H1 (cell line): ENCODE results near the gene SPARC. TPM values are rescaled to one million over a fixed set of nuclear protein-coding genes. Genes with fewer than 3 reads are reported as not detected.

Source experiments
- CHD1 ChIP-seq: IDR thresholded peaks from 2 replicates; pipeline ENCODE4 v1.6.1; 2012; ENCODE audit warnings: low read depth, low read length, improper control_type of control experiment
- CTBP2 ChIP-seq: IDR thresholded peaks from 2 replicates; pipeline ENCODE4 v1.7.0; 2011; ENCODE audit warnings: borderline replicate concordance, mild to moderate bottlenecking, moderate library complexity, mixed read lengths, low read length; ENCODE audit not compliant: insufficient read depth, insufficient read length
- EZH2 ChIP-seq: fragments of 200-600 bp; sonication (generic); IDR thresholded peaks from 2 replicates; pipeline ENCODE4 v1.7.1; 2012; ENCODE audit warnings: low read depth, mild to moderate bottlenecking, moderate library complexity, low read length, inconsistent platforms; ENCODE audit not compliant: severe bottlenecking
- GTF2F1 ChIP-seq: IDR thresholded peaks from 2 replicates; pipeline ENCODE4 v1.6.1; 2012; ENCODE audit warnings: low read depth, low read length, improper control_type of control experiment, borderline replicate concordance
- JUN ChIP-seq: IDR thresholded peaks from 2 replicates; pipeline ENCODE4 v1.6.1; 2011; ENCODE audit warnings: low read depth, mild to moderate bottlenecking, improper control_type of control experiment, low read length
- MAFK ChIP-seq: IDR thresholded peaks from 2 replicates; pipeline ENCODE4 v1.6.1; 2012; ENCODE audit warnings: low read depth, mild to moderate bottlenecking, improper control_type of control experiment, low read length
- MAX ChIP-seq: IDR thresholded peaks from 2 replicates; pipeline ENCODE4 v1.6.1; 2012; ENCODE audit warnings: inconsistent platforms
- RAD21 ChIP-seq, 2 experiments: IDR thresholded peaks in 1 of 2; conservative IDR thresholded peaks in 1 of 2; 2 replicates each; pipeline ENCODE4 v1.6.1; 2011; ENCODE audit warnings: low read depth in 2 of 2, low read length in 2 of 2, improper control_type of control experiment in 1 of 2, inconsistent platforms in 1 of 2, mild to moderate bottlenecking in 1 of 2, moderate library complexity in 1 of 2
- RNF2 ChIP-seq: fragments of 200-900, 300-1000 bp; sonication (generic); IDR thresholded peaks from 2 replicates; pipeline ENCODE4 v1.7.1; 2016; ENCODE audit warnings: borderline replicate concordance, low read depth, mild to moderate bottlenecking, antibody characterized with exemption, low read length; ENCODE audit not compliant: poor library complexity, severe bottlenecking; ENCODE audit errors: missing control alignments
- SP2 ChIP-seq: IDR thresholded peaks from 2 replicates; pipeline ENCODE4 v1.6.1; 2012; ENCODE audit warnings: mild to moderate bottlenecking, low read length, inconsistent platforms
- polyA plus RNA-seq, 7 experiments: library from polyadenylated mRNA; depleted of rRNA in 3 of 7; stranded (reverse) in 5 of 7; unstranded in 2 of 7; fragments of >200 nt in 5 of 7; fragments of 200-250 nt in 2 of 7; gene quantifications; 1 replicate in 5 of 7; 2 replicates in 1 of 7; 4 replicates in 1 of 7; pipeline versions ENCODE4 v1.2.1 to v1.2.3, GENCODE V29; 2011 to 2013; ENCODE audit warnings: missing spikeins in 2 of 7, mixed read lengths in 2 of 7
- total RNA-seq: library from RNA; stranded (reverse); fragmentation: NEBNext Ultra II Directional; extraction: Animal tissue kit (Norgen Biotek cat#: 25700); gene quantifications from 2 replicates; pipeline ENCODE4 v1.2.1, GENCODE V29; 2021

The SPARC gene
- total and polyA plus RNA-seq, 2 of the 8 experiments (the other 6 are each of a cell fraction or from before 2014, with no cell fraction given), result 375 to 438 TPM

- no peak for TF ChIP-seq MAFK
- TF ChIP-seq RAD21 (IDR thresholded peaks at IDR 0.05 in 1 of 2, conservative IDR thresholded peaks at IDR 0.05 in 1 of 2; ENCODE audit: low read depth in 2 of 2, low read length in 2 of 2), result no peak
- TF ChIP-seq JUN, result no peak
- TF ChIP-seq RNF2, result no peak
- no peak for TF ChIP-seq SP2
- TF ChIP-seq MAX, result no peak
- TF ChIP-seq GTF2F1, result no peak
- no peak for TF ChIP-seq EZH2
- TF ChIP-seq CTBP2, result no peak
- TF ChIP-seq CHD1, result no peak
Observed at GRCh38 chr5:151670953-151671636, 15.6 kb downstream of the SPARC start (continued).
